Gastroesophageal sphincter (tissue), 3 donors: ENCODE data around the gene KIRREL2.

Experiments
- POLR2AphosphoS5 ChIP-seq: sonication (generic); formaldehyde crosslinking; IDR thresholded peaks from one replicate; pipeline ENCODE4 v1.6.1; 2017; ENCODE audit warnings: antibody characterized with exemption
- TF ChIP-seq, protein P1 (sequence below), 4 experiments: fragments of 200-600 bp in 2 of 4; fragments of 450-650 bp in 2 of 4; sonication (generic) in 1 of 4; IDR thresholded peaks; one replicate each; pipeline ENCODE4 v1.5.1; 2017 to 2019; ENCODE audit warnings: antibody characterized with exemption in 4 of 4, mild to moderate bottlenecking in 2 of 4, moderate library complexity in 2 of 4

DNA sequence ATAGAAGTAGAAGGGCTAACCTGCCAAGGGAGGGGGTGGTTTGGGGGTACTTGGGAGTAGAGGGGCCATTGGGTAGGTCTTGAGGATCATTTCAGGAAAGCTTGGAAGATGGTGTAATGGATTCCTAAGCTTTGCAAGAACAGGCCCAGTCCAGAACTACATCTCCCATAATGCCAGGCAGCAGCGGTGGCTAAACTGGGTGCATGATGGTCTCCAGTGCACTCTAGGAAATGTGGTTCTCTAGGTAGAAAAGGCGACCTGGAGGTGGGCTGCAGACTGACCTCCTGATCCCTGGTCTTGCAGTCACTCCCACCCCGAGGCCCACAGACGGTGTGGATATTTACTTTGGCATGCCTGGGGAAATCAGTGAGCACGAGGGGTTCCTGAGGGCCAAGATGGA is 15.5 kb downstream of the KIRREL2 start:
- TF ChIP-seq, protein P1, sequence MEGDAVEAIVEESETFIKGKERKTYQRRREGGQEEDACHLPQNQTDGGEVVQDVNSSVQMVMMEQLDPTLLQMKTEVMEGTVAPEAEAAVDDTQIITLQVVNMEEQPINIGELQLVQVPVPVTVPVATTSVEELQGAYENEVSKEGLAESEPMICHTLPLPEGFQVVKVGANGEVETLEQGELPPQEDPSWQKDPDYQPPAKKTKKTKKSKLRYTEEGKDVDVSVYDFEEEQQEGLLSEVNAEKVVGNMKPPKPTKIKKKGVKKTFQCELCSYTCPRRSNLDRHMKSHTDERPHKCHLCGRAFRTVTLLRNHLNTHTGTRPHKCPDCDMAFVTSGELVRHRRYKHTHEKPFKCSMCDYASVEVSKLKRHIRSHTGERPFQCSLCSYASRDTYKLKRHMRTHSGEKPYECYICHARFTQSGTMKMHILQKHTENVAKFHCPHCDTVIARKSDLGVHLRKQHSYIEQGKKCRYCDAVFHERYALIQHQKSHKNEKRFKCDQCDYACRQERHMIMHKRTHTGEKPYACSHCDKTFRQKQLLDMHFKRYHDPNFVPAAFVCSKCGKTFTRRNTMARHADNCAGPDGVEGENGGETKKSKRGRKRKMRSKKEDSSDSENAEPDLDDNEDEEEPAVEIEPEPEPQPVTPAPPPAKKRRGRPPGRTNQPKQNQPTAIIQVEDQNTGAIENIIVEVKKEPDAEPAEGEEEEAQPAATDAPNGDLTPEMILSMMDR (IDR thresholded peaks at IDR 0.05), result no peak
- TF ChIP-seq POLR2AphosphoS5, result no peak
